DND-41 (cell line): ENCODE data around the gene SLC27A4.

Source experiments
- ATAC-seq: fragments of 200-7000 bp; cut with Tn5 transposase; 3 replicates; pipeline ENCODE4 v1.9.1; 2021; ENCODE audit warnings: low read depth; ENCODE audit not compliant: insufficient read depth
- DNase-seq: peaks from one replicate; pipeline ENCODE4 v3.0.0-alpha.2; 2020
- H2AFZ ChIP-seq: 2 replicates; pipeline ENCODE4 v1.6.0; 2012; ENCODE audit warnings: low read depth, low read length
- H3K27ac ChIP-seq: 2 replicates; pipeline ENCODE4 v1.5.1; 2012; ENCODE audit warnings: low read length, inconsistent platforms
- H3K27me3 ChIP-seq: fragments of 200-600 bp; sonication (generic); 2 replicates; pipeline ENCODE4 v1.6.0; 2012; ENCODE audit warnings: low read length, mild to moderate bottlenecking, inconsistent platforms; ENCODE audit not compliant: insufficient read depth, poor library complexity
- H3K36me3 ChIP-seq: 2 replicates; pipeline ENCODE4 v1.5.1; 2012; ENCODE audit warnings: low read length, inconsistent platforms; ENCODE audit not compliant: insufficient read depth
- H3K4me1 ChIP-seq: 2 replicates; pipeline ENCODE4 v1.5.1; 2012; ENCODE audit warnings: mild to moderate bottlenecking, low read length; ENCODE audit not compliant: insufficient read depth
- H3K4me2 ChIP-seq: 2 replicates; pipeline ENCODE4 v1.6.0; 2012; ENCODE audit warnings: mild to moderate bottlenecking, moderate library complexity, low read length, inconsistent platforms; ENCODE audit not compliant: insufficient read depth
- H3K4me3 ChIP-seq, 2 experiments: fragments of 200-600 bp in 1 of 2; shearing (Covaris generic) in 1 of 2; 2 replicates each; pipeline ENCODE4 v1.5.1; 2012 to 2016; ENCODE audit warnings: inconsistent platforms in 2 of 2, low read length in 2 of 2, mild to moderate bottlenecking in 2 of 2, low read depth in 1 of 2, moderate library complexity in 1 of 2
- H3K79me2 ChIP-seq: 2 replicates; pipeline ENCODE4 v1.6.0; 2012; ENCODE audit warnings: low read length, inconsistent platforms; ENCODE audit not compliant: insufficient read depth
- H3K9ac ChIP-seq: 2 replicates; pipeline ENCODE4 v1.6.0; 2012; ENCODE audit warnings: low read depth, mild to moderate bottlenecking, inconsistent platforms, low read length, moderate library complexity
- H3K9me3 ChIP-seq: 2 replicates; pipeline ENCODE4 v1.5.1; 2012; ENCODE audit warnings: low read length, moderate library complexity, mild to moderate bottlenecking, inconsistent platforms; ENCODE audit not compliant: insufficient read depth, severe bottlenecking
- H4K20me1 ChIP-seq: 2 replicates; pipeline ENCODE4 v1.6.0; 2012; ENCODE audit warnings: low read length; ENCODE audit not compliant: insufficient read depth
- EZH2 ChIP-seq: IDR thresholded peaks from 3 replicates; pipeline ENCODE4 v1.6.1; 2012; ENCODE audit warnings: borderline replicate concordance, low read depth, mild to moderate bottlenecking, moderate library complexity, low read length, inconsistent platforms; ENCODE audit not compliant: severe bottlenecking
- TF ChIP-seq, protein P1 (sequence below): IDR thresholded peaks from 2 replicates; pipeline ENCODE4 v1.5.1; 2012; ENCODE audit warnings: borderline replicate concordance, low read length, moderate library complexity, mild to moderate bottlenecking; ENCODE audit not compliant: poor library complexity, severe bottlenecking; ENCODE audit errors: extremely low read depth

The SLC27A4 gene

DNA sequence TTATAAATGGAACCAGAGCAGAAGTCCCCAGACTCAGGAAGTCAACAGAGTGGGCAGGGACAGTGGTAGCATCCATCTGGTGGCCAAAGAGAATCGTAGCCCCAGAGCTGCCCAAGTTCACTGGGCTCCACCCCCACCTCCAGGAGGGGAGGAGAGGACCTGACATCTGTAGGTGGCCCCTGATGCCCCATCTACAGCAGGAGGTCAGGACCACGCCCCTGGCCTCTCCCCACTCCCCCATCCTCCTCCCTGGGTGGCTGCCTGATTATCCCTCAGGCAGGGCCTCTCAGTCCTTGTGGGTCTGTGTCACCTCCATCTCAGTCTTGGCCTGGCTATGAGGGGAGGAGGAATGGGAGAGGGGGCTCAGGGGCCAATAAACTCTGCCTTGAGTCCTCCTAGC is 20.5 kb downstream of the SLC27A4 start:
- Histone ChIP-seq H3K4me2 (no peak overlapping the region), H3K79me2 (no peaks in the 10 kb centered on the region), H3K9me3 (no peaks in the 10 kb centered on the region), H3K27me3 (no peaks in the 10 kb centered on the region), H3K4me1 (peaks cover 17% of the 10 kb centered on the region), H3K36me3 (peaks cover 24% of the 10 kb centered on the region), H2AFZ (no peak overlapping the region), H3K4me3 (no peak overlapping the region), H3K9ac (no peak overlapping the region), H3K27ac (no peak overlapping the region), H4K20me1 (no peaks in the 10 kb centered on the region)
- DNase-seq (no peak), ATAC-seq (no peak)
- no peak for TF ChIP-seq EZH2
- TF ChIP-seq, protein P1, sequence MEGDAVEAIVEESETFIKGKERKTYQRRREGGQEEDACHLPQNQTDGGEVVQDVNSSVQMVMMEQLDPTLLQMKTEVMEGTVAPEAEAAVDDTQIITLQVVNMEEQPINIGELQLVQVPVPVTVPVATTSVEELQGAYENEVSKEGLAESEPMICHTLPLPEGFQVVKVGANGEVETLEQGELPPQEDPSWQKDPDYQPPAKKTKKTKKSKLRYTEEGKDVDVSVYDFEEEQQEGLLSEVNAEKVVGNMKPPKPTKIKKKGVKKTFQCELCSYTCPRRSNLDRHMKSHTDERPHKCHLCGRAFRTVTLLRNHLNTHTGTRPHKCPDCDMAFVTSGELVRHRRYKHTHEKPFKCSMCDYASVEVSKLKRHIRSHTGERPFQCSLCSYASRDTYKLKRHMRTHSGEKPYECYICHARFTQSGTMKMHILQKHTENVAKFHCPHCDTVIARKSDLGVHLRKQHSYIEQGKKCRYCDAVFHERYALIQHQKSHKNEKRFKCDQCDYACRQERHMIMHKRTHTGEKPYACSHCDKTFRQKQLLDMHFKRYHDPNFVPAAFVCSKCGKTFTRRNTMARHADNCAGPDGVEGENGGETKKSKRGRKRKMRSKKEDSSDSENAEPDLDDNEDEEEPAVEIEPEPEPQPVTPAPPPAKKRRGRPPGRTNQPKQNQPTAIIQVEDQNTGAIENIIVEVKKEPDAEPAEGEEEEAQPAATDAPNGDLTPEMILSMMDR: no peak

DNA sequence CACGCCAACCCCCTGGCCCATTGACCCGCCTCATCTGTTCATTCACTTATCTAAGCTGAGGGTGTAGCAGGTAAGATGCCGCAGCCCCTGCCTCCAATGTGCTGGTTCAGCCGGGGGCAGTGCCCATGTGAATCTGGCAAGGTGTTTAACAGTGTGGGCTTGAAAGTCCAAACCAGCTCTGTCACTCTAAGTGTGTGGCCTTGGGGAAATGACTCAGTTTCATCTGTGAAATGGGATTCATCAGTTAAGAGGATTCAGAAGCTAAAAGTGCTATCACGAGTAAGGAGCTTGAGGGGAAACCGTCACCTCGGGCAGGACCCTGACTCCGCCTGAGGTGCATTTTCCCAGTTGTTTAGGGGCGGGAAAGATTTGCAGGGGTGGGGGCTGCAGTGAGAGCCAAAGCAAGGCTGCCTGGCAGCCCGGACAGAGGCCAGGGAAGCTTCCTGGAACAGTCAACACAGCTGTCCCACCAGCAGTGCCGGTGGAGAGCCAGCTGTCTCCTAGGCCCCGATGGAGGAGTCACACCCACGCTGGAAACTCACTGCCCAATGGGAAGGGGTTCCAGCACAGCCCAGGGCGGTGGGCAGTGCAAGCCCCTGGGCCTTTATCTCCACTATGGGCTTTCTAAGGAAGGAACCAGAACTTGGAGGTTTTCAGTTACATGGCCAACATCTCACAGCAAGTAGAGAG is 21.1 kb downstream of the SLC27A4 start:
- ATAC-seq: no peak
- Histone ChIP-seq H3K9ac (no peak overlapping the region), H3K27ac (no peak overlapping the region), H3K79me2 (no peaks in the 10 kb centered on the region), H4K20me1 (no peaks in the 10 kb centered on the region), H3K27me3 (no peaks in the 10 kb centered on the region), H2AFZ (no peak overlapping the region), H3K36me3 (peaks cover 18% of the 10 kb centered on the region), H3K4me1 (peaks cover 17% of the 10 kb centered on the region), H3K9me3 (no peaks in the 10 kb centered on the region), H3K4me3 (no peak overlapping the region), H3K4me2 (no peak overlapping the region)
- DNase-seq: no peak
- TF ChIP-seq EZH2: no peak
- TF ChIP-seq, protein P1: no peak

DNA sequence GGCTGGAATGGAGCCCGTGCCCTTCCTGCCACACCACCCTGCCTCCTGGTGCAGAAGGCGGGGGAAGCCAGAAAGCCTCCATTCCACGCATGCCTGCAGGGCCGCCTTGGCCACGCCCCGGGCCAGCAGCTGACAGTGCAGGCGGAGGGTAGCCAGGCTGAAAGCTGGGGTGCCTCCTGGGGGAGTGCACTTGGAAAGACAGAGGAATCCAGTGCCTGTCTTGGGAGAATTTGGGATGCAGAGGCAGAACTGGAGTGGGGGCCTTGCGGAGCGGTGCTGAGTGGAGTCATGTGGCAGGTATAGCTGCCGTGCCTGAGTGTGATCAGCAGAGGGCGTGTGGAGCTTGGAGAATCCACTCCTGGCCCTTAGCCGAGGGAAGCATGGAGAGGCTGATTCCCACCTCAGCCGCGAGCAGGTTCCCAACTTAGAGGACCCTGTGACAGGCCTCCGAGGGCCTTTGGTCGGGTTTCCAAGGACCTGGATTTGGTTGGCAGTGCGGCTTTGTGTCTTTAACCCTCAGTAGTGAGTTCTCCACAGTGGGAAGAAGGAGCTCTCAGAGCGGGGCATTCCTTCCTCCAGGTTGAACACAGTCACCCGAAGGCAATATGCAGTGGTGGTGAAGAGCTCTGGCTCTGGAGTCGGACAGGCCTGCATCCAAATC is 21.8 kb downstream of the SLC27A4 start:
- H3K36me3 ChIP-seq: peaks cover 18% of the 10 kb centered on the region
- no peak overlapping the region for H3K4me2 ChIP-seq
- DNase-seq: peak; percentile 68
- H3K27ac ChIP-seq: no peak overlapping the region
- no peaks in the 10 kb centered on the region for H3K79me2 ChIP-seq
- H4K20me1 ChIP-seq: no peaks in the 10 kb centered on the region
- H3K4me3 ChIP-seq: no peak overlapping the region
- H3K27me3 ChIP-seq: no peaks in the 10 kb centered on the region
- no peak overlapping the region for H2AFZ ChIP-seq
- peaks cover 17% of the 10 kb centered on the region for H3K4me1 ChIP-seq
- peak; percentile 67 for ATAC-seq
- TF ChIP-seq, protein P1: peak; percentile 86
- TF ChIP-seq EZH2: no peak
- H3K9ac ChIP-seq: no peak overlapping the region
- no peaks in the 10 kb centered on the region for H3K9me3 ChIP-seq
